KMS-11 (cell line): ENCODE data around the gene ARRDC4.

Experiments used
- H2AFZ ChIP-seq: fragments of 200-600 bp; sonication (generic); 2 replicates; pipeline ENCODE4 v1.6.1; 2016; ENCODE audit warnings: antibody characterized with exemption, mixed run types, low read depth
- H3K27ac ChIP-seq: fragments of 200-600 bp; sonication (generic); 2 replicates; pipeline ENCODE4 v1.6.1; 2016; ENCODE audit warnings: mild to moderate bottlenecking, mixed run types
- H3K27me3 ChIP-seq: fragments of 200-600 bp; sonication (generic); 2 replicates; pipeline ENCODE4 v1.6.1; 2017; ENCODE audit warnings: mild to moderate bottlenecking, low read depth, mixed run types, moderate library complexity; ENCODE audit not compliant: insufficient read depth
- H3K36me3 ChIP-seq: fragments of 200-600 bp; sonication (generic); 2 replicates; pipeline ENCODE4 v1.6.1; 2017; ENCODE audit warnings: mild to moderate bottlenecking, mixed run types; ENCODE audit not compliant: insufficient read depth
- H3K4me1 ChIP-seq: fragments of 200-600 bp; sonication (generic); 2 replicates; pipeline ENCODE4 v1.6.1; 2016; ENCODE audit warnings: mild to moderate bottlenecking, low read depth, mixed run types; ENCODE audit not compliant: poor library complexity, severe bottlenecking
- H3K4me2 ChIP-seq: fragments of 200-600 bp; sonication (generic); 2 replicates; pipeline ENCODE4 v1.7.0; 2016; ENCODE audit warnings: mild to moderate bottlenecking, mixed run types
- H3K4me3 ChIP-seq: fragments of 200-600 bp; sonication (generic); IDR thresholded peaks from 2 replicates; pipeline ENCODE4 v1.6.1; 2017; ENCODE audit warnings: low read depth, low read length, mixed read lengths; ENCODE audit not compliant: insufficient read depth
- H3K79me2 ChIP-seq: fragments of 200-600 bp; sonication (generic); 2 replicates; pipeline ENCODE4 v1.6.1; 2016; ENCODE audit warnings: low read depth, mixed run types; ENCODE audit not compliant: insufficient read depth
- H3K9ac ChIP-seq: fragments of 200-600 bp; sonication (generic); 2 replicates; pipeline ENCODE4 v1.6.1; 2016; ENCODE audit warnings: mild to moderate bottlenecking, mixed run types
- H4K20me1 ChIP-seq: fragments of 200-600 bp; sonication (generic); 2 replicates; pipeline ENCODE4 v1.6.1; 2016; ENCODE audit warnings: mild to moderate bottlenecking, mixed run types; ENCODE audit not compliant: insufficient read depth
- CTCF ChIP-seq: fragments of 200-600 bp; sonication (generic); conservative IDR thresholded peaks from 2 replicates; pipeline ENCODE4 v1.6.1; 2017; ENCODE audit warnings: low read depth, mild to moderate bottlenecking, antibody characterized with exemption, low read length, moderate library complexity, mixed read lengths

ARRDC4 gene

GRCh38 chr15:97960364-97961066, at the start of gene ARRDC4:
Gene ARRDC4, plus strand, starts transcription at chr15:97960703. Its CDS starts 159 bp downstream, at chr15:97960862.
- no peaks in the 10 kb centered on the region for H3K27me3 ChIP-seq
- no peak within 1 kb of the TSS for H3K27ac ChIP-seq
- H3K36me3 ChIP-seq: no peaks in the 10 kb centered on the region
- peak within 1 kb of the TSS; percentile 27; the same call in 1 of the 2 replicates for H3K9ac ChIP-seq
- peak within 1 kb of the TSS; percentile 69 for H2AFZ ChIP-seq
- TF ChIP-seq CTCF: no peak
- no peak within 1 kb of the TSS for H3K4me3 ChIP-seq
- H4K20me1 ChIP-seq: no peaks in the 10 kb centered on the region
- no peaks in the 10 kb centered on the region for H3K4me1 ChIP-seq
- H3K79me2 ChIP-seq: no peaks in the 10 kb centered on the region
- peak within 1 kb of the TSS; percentile 53 for H3K4me2 ChIP-seq

GRCh38 chr15:97914711-97915110, 45.8 kb upstream of the ARRDC4 start:
- no peaks in the 10 kb centered on the region for H3K27me3 ChIP-seq
- H3K9ac ChIP-seq: no peak overlapping the region
- no peak overlapping the region for H3K27ac ChIP-seq
- H3K79me2 ChIP-seq: no peaks in the 10 kb centered on the region
- no peaks in the 10 kb centered on the region for H3K4me1 ChIP-seq
- no peak for TF ChIP-seq CTCF
- H4K20me1 ChIP-seq: no peaks in the 10 kb centered on the region
- H3K4me3 ChIP-seq: no peak overlapping the region
- no peak overlapping the region for H3K4me2 ChIP-seq
- H2AFZ ChIP-seq: no peak overlapping the region
- H3K36me3 ChIP-seq: no peaks in the 10 kb centered on the region

- no peak overlapping the region for H3K4me2 ChIP-seq
- H3K9ac ChIP-seq: no peak overlapping the region
- no peaks in the 10 kb centered on the region for H3K36me3 ChIP-seq
- H2AFZ ChIP-seq: no peak overlapping the region
- H3K4me3 ChIP-seq: no peak overlapping the region
- H4K20me1 ChIP-seq: no peaks in the 10 kb centered on the region
- H3K79me2 ChIP-seq: no peaks in the 10 kb centered on the region
- H3K4me1 ChIP-seq: no peaks in the 10 kb centered on the region
- no peak for TF ChIP-seq CTCF
- H3K27me3 ChIP-seq: no peaks in the 10 kb centered on the region
- no peak overlapping the region for H3K27ac ChIP-seq
Measured at GRCh38 chr15:97915261-97915660, 45.2 kb upstream of the ARRDC4 start.

- Histone ChIP-seq H2AFZ (no peak overlapping the region), H3K4me2 (no peak overlapping the region), H3K36me3 (no peaks in the 10 kb centered on the region), H3K9ac (no peak overlapping the region), H3K4me3 (no peak overlapping the region), H3K27ac (no peak overlapping the region), H3K79me2 (no peaks in the 10 kb centered on the region), H3K4me1 (no peaks in the 10 kb centered on the region), H3K27me3 (no peaks in the 10 kb centered on the region), H4K20me1 (no peaks in the 10 kb centered on the region)
- TF ChIP-seq CTCF: no peak
Measured at GRCh38 chr15:97921296-97921865, 39.1 kb upstream of the ARRDC4 start.
